HEK293T (cell line): Measurements from ENCODE around the gene RSRC1.
"Not testable (repeated sequence)": the region's sequence is repeated elsewhere in the genome, so short reads cannot be mapped to it uniquely, and the experiment has no call there.

ENCODE experiments used
- FOXM1 ChIP-seq: fragments of 450-650 bp; IDR thresholded peaks from 2 replicates; pipeline ENCODE4 v1.6.1; 2017; ENCODE audit warnings: mild to moderate bottlenecking, borderline replicate concordance
- HDGF ChIP-seq: fragments of 450-650 bp; IDR thresholded peaks from 2 replicates; pipeline ENCODE4 v1.6.1; 2017; ENCODE audit warnings: antibody characterized with exemption, borderline replicate concordance
- TARDBP ChIP-seq: fragments of 450-650 bp; IDR thresholded peaks from 2 replicates; pipeline ENCODE4 v1.6.1; 2016

DNA sequence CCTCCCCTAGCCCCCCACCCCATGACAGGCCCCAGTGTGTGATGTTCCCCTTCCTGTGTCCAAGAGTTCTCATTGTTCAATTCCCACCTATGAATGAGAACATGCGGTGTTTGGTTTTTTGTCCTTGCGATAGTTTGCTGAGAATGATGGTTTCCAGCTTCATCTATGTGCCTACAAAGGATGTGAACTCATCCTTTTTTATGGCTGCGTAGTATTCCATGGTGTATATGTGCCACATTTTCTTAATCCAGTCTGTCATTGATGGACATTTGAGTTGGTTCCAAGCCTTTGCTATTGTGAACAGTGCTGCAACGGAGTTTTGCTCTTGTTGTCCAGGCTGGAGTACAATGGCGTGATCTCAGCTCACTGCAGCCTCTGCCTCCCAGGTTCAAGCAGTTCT, 12.8 kb downstream of the RSRC1 start:
- TF ChIP-seq TARDBP, FOXM1, HDGF: not testable (repeated sequence)
